OCI-LY1 (cell line): Measurements from ENCODE around the gene CLEC19A.

Experiments used
- CTCF ChIP-seq: fragments of 200-600 bp; sonication (generic), shearing (Covaris generic); IDR thresholded peaks from 2 replicates; pipeline ENCODE4 v1.5.1; 2017; ENCODE audit warnings: mild to moderate bottlenecking, antibody characterized with exemption, low read length, moderate library complexity, mixed read lengths
- EZH2 ChIP-seq: fragments of 200-600 bp; sonication (generic), shearing (Covaris generic); IDR thresholded peaks from 2 replicates; pipeline ENCODE4 v1.8.0; 2017; ENCODE audit warnings: borderline replicate concordance, mixed run types, mild to moderate bottlenecking, antibody characterized with exemption, low read length, moderate library complexity, mixed read lengths

GRCh38 chr16:19294156-19294649 is 8.7 kb downstream of the CLEC19A start:
- TF ChIP-seq CTCF (no peak), EZH2 (no peak)
